Transverse colon (tissue), 4 donors: ENCODE measurements around the gene UNC5B.

Experiments
- EP300 ChIP-seq: sonication (generic); formaldehyde crosslinking; IDR thresholded peaks from one replicate; pipeline ENCODE4 v1.6.1; 2017; ENCODE audit warnings: antibody characterized with exemption, low read depth
- POLR2A ChIP-seq: fragments of 450-650 bp; IDR thresholded peaks from one replicate; pipeline ENCODE4 v1.6.1; 2016; ENCODE audit warnings: antibody characterized with exemption, mild to moderate bottlenecking, moderate library complexity
- POLR2AphosphoS5 ChIP-seq, 3 donors: sonication (generic); formaldehyde crosslinking; IDR thresholded peaks; one replicate each; pipeline ENCODE4 v1.6.1; 2016; ENCODE audit warnings: antibody characterized with exemption in 3 of 3
- TF ChIP-seq, protein P1 (sequence below), 5 experiments: fragments of 200-600 bp in 3 of 5; fragments of 450-650 bp in 2 of 5; sonication (generic) in 3 of 5; IDR thresholded peaks; 1 replicate in 2 of 5; 2 replicates in 3 of 5; pipeline ENCODE4 v1.5.1; 2016 to 2017; ENCODE audit warnings: antibody characterized with exemption in 5 of 5, inconsistent platforms in 3 of 5, mild to moderate bottlenecking in 2 of 5, moderate library complexity in 1 of 5

DNA sequence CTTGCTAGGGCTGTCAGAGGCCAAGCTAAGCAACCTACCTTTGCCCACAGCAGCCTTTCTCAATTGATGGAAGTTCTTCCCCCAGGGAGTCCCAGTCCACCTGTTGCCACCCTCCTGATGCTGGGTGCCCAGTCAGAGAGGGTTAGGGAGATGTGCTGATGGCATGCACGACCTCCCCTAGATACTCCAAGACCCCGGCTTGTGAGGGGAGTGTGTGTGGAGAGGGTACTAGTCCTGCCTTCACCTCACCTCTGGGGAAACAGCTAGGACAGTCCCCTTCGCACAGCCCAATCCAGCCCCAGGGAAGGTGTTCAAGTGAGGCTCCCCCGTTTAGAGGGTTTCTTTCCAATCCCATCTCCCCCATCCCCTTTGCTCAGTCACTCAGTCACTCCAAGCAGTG, 1.3 kb upstream of the UNC5B start:
- TF ChIP-seq EP300 (no peak), POLR2A (no peak), POLR2AphosphoS5 (IDR thresholded peaks at IDR 0.05) (no peak)
- TF ChIP-seq, protein P1, sequence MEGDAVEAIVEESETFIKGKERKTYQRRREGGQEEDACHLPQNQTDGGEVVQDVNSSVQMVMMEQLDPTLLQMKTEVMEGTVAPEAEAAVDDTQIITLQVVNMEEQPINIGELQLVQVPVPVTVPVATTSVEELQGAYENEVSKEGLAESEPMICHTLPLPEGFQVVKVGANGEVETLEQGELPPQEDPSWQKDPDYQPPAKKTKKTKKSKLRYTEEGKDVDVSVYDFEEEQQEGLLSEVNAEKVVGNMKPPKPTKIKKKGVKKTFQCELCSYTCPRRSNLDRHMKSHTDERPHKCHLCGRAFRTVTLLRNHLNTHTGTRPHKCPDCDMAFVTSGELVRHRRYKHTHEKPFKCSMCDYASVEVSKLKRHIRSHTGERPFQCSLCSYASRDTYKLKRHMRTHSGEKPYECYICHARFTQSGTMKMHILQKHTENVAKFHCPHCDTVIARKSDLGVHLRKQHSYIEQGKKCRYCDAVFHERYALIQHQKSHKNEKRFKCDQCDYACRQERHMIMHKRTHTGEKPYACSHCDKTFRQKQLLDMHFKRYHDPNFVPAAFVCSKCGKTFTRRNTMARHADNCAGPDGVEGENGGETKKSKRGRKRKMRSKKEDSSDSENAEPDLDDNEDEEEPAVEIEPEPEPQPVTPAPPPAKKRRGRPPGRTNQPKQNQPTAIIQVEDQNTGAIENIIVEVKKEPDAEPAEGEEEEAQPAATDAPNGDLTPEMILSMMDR (IDR thresholded peaks at IDR 0.05), result no peak
